Measurements from ENCODE around the gene HDDC3.

DNA sequence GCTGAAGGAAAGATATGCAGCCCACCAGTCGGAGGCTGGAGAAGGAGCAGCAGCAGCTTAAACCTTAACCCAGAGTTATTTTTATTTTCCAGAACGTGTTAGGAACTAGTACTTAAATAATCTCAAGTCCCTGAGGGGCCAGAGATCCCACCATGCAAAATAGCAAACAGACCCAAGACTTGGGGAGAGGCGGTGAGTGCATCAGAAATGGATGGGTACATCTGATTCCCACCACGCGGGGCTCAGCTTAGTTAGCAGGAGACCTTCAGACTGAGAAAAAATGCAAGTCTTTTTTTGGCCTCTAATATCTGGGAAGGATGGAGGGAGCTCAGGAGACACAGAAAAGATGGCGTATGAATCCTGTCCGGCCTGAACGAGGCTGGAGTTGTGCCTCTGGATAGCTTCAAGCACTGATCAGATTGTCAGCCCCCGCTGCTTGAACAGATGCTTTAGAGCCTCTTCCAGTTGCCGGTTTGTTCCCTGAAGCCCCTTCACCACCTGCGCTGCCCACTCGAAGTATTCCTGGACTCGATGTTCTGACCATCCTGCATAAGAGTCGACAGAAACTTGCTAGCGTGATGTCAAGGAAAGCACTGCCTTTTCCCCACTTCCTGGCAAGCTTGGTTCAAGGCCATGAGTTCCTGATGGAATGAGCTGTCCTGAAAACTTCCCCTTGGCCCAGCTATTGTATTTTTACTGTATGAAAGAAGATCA is 1.3 kb downstream of the HDDC3 start:
- TF ChIP-seq EP300 (IDR thresholded peaks at IDR 0.05; ENCODE audit: borderline replicate concordance), result no peak
- TF ChIP-seq, protein P1, sequence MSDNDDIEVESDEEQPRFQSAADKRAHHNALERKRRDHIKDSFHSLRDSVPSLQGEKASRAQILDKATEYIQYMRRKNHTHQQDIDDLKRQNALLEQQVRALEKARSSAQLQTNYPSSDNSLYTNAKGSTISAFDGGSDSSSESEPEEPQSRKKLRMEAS (IDR thresholded peaks at IDR 0.05), result no peak
- no peak for TF ChIP-seq ZBTB7A (IDR thresholded peaks at IDR 0.05; ENCODE audit: low read depth)
- TF ChIP-seq RAD21 (IDR thresholded peaks at IDR 0.05; ENCODE audit: low read depth), result no peak
- no peak for TF ChIP-seq CEBPB (IDR thresholded peaks at IDR 0.05)
- no peak for TF ChIP-seq TCF12 (IDR thresholded peaks at IDR 0.05; ENCODE audit: low read depth)
- TF ChIP-seq YY1 (IDR thresholded peaks at IDR 0.05; ENCODE audit: low read depth), result no peak
- no peak for TF ChIP-seq TAF1 (IDR thresholded peaks at IDR 0.05; ENCODE audit: low read depth)
- no peak for TF ChIP-seq TEAD4 (IDR thresholded peaks at IDR 0.05)
- TF ChIP-seq, protein P2, sequence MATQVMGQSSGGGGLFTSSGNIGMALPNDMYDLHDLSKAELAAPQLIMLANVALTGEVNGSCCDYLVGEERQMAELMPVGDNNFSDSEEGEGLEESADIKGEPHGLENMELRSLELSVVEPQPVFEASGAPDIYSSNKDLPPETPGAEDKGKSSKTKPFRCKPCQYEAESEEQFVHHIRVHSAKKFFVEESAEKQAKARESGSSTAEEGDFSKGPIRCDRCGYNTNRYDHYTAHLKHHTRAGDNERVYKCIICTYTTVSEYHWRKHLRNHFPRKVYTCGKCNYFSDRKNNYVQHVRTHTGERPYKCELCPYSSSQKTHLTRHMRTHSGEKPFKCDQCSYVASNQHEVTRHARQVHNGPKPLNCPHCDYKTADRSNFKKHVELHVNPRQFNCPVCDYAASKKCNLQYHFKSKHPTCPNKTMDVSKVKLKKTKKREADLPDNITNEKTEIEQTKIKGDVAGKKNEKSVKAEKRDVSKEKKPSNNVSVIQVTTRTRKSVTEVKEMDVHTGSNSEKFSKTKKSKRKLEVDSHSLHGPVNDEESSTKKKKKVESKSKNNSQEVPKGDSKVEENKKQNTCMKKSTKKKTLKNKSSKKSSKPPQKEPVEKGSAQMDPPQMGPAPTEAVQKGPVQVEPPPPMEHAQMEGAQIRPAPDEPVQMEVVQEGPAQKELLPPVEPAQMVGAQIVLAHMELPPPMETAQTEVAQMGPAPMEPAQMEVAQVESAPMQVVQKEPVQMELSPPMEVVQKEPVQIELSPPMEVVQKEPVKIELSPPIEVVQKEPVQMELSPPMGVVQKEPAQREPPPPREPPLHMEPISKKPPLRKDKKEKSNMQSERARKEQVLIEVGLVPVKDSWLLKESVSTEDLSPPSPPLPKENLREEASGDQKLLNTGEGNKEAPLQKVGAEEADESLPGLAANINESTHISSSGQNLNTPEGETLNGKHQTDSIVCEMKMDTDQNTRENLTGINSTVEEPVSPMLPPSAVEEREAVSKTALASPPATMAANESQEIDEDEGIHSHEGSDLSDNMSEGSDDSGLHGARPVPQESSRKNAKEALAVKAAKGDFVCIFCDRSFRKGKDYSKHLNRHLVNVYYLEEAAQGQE (IDR thresholded peaks at IDR 0.05; ENCODE audit: low read depth), result no peak

All from Ishikawa (cell line).